Right renal cortex interstitium (tissue), 3 donors: ENCODE data around the gene ZYG11B. TPM values are rescaled to one million over a fixed set of nuclear protein-coding genes. Genes with fewer than 3 reads are reported as not detected.
"Not testable (repeated sequence)": the region's sequence is repeated elsewhere in the genome, so short reads cannot be mapped to it uniquely, and the experiment has no call there.

Source experiments
- DNase-seq, 3 donors: peaks; one replicate each; pipeline ENCODE4 v3.0.0-alpha.2; 2013; ENCODE audit warnings: low read depth in 3 of 3, low spot score in 2 of 3
- polyA plus RNA-seq, 3 donors: library from polyadenylated mRNA; unstranded; fragments of 120-200 nt; gene quantifications; one replicate each; pipeline ENCODE4 v1.2.1, GENCODE V29; 2013; ENCODE audit not compliant: insufficient read length in 3 of 3

ZYG11B gene
- polyA plus RNA-seq, 3 donors = 25.1 to 26.4 (median 25.2) TPM

- DNase-seq = no peak
These were observed 19.0 kb upstream of the ZYG11B start for GRCh38 chr1:52706941-52707926.

GRCh38 chr1:52707927-52708655, 18.2 kb upstream of the ZYG11B start:
- no peak for DNase-seq

DNA sequence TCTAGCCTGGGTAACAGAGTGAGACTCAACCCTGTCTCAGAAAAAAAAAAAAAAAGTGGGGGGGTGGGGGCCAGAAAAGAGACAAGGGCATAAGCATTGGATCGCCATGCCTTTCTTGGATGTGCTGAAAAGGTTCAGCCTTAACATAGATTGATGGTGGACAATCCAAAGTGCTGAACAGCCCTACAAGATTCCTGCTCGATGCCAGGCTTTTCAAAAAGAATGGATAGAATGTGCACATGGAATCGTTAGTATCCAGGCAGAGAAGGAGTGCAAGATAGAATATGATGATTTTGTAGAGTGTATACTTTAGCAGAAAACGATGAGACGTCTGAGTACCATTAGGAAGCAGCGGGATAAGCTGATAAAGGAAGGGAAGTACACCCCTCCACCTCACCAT, 17.2 kb upstream of the ZYG11B start:
- DNase-seq = no peak

GRCh38 chr1:52713590-52713989, 12.7 kb upstream of the ZYG11B start:
- DNase-seq = no peak

- DNase-seq = not testable (repeated sequence)
These were observed 11.0 kb upstream of the ZYG11B start for GRCh38 chr1:52715296-52715695.

DNA sequence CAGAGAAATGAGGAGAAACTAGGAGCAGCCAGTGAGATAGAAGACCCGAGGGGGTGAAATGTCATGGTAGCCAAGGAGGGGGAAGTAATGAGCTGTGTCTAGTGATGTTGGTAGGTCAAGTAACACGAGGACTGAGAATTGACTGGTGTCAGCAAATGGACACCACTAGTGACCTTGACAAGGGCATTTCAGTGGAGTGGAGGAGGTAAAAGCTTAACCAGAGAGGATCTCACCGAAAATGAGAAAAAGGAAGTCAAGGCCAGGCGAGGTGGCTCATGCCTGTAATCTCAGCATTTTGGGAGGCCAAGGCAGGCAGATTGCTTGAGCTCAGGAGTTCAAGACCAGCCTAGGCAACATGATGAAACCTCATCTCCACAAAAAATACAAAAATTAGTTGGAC, 3.0 kb upstream of the ZYG11B start:
- DNase-seq = no peak

- DNase-seq = no peak
These were observed 369 bp upstream of the ZYG11B start for GRCh38 chr1:52725903-52726264.

DNA sequence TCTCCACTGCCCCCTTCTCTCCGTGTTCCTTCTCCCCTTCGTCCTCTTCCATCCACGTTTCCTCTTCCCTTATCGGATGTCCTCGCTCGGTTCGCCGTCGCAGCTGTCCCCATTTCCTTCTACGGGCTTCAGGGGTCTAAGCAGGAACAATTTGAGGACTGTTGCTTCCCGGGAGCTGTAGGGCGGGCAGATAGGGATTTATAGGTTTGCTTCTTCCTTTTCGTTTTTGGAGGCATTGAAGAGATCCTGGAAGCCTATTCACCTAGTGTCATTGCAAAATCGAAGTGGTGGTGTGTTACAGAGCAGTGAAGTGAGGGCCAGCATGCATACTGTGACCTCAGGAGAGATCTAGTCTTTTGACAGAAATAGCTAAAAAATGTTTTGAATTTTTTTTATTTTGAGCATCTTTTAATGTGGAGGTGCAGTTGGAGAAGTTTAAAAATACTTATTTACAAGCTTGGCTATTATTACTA, 897 bp downstream of the ZYG11B start:
- no peak for DNase-seq

- no peak for DNase-seq
These were observed 1.9 kb downstream of the ZYG11B start for GRCh38 chr1:52727956-52728656.

DNA sequence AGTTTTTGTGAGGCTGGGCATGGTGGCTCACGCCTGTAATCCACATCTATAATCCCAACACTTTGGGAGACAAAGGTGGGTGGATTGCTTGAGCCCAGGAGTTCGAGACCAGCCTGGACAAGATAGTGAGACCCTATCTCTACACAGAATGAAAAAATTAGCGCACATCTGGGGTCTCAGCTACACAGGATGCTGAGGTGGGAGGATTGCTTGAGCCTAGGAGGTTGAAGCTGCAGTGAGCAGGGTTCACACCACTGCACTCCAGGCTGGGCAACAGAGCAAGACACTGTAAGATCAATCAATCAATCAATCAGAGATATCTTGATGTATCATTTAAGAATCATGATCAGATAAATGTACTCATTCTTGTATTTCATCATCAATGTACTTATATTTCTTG, 7.1 kb downstream of the ZYG11B start:
- DNase-seq = no peak

DNA sequence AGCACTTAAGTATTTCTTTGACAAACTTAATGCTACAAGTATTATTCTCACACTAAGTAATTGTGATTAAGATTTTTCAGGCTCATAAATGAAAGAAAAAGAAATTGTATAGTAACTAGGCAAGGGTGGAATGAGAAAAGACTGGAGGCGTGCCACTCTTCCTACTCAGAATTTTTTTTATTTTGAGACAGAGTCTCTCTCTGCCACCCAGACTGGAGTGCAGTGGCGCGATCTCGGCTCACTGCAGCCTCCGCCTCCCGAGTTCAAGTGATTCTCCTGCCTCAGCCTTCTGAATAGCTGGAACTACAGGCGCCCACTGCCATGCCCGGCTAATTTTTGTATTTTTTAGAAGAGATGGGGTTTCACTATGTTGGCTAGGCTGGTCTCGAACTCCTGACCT, 9.1 kb downstream of the ZYG11B start:
- DNase-seq = not testable (repeated sequence)

GRCh38 chr1:52738148-52738547, 11.9 kb downstream of the ZYG11B start:
- DNase-seq = no peak

GRCh38 chr1:52738893-52739292, 12.6 kb downstream of the ZYG11B start:
- DNase-seq = no peak

DNA sequence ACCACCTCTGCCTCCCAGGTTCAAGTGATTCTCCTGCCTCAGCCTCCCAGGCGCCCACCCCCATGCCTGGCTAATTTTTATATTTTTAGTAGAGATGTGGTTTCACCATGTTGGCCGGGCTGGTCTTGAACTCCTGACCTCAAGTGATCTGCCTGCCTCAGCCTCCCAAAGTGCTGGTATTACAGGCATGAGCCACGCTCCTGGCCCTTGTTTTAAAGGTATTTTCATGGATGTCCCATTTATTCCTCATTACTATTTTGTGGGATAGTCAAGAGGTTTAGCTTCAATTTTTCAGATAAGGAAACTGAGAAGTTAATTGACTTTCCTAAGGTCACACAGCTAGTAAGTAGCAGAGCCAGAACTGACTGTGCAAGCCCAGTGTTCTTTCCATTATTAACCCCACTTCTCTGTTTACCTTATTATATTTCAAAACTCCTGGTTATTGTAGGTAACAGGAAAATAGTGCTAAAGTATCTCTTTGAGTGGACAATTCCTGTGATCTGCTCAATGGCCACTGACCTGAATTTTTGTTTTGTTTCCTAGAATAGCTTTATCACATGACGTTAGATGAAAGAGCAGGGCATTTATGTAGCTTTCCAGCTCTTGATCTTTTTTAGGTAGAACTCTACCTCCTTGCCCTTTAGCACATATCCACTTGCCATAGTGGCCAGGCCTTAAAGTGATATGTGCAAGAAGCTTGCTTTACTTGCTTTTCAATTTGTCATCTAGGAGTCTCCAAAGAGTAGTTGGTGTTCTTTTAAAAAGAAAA, 13.6 kb downstream of the ZYG11B start:
- no peak for DNase-seq

DNA sequence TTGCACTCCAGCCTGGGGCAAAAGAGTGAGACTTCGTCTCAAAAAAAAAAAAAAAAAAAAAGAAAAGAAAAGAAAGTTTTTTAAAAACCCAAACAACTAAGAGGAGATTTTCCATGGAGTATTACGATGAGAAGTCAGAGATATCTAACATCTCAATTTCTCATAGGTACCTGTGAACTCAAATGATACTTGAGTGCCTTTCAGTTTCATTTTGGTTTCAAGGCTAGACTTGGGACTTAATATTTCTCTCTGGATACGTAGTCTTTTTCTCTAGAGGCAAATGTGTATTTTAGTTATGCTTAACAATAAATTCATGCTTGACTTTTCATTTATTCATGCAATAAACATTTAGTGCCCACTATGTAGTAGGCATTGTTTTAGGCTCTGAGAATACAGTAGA, 15.0 kb downstream of the ZYG11B start:
- no peak for DNase-seq

DNA sequence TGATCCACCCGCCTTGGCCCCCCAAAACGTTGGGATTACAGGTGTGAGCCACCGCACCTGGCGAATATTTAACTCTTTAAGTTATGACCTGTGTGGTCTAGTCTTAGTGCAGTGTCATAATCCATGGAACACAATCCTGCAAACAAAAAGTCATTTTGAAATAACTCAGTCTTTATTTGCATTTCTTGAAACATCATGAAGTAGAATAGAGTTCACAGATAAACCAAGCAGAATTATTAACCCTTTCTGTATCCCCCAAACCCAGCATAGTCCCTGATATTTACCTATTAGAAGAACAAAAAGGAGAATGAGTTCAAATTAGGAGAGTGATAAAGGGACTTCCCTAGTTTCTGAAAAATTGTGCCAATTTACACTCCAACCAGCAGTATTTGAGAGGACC, 19.9 kb downstream of the ZYG11B start:
- no peak for DNase-seq

DNA sequence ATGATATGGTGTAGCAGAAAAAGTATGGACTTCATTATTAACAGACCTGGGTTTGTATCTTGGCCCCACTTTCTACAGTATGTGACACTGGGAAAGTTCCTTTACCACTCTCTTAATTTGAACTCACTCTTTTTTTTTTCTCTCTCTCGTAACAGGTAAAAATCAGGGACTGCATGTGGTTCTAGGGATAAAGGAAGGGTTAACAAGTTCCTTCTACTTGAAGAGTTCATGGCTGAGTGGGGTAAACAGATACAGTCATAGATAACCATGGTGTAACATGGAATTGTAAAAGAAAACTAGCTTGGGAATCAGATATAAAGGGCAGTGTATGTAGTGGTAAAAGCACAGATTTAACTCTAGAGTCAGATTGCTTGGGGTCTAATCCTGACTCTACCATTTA, 21.2 kb downstream of the ZYG11B start:
- DNase-seq = no peak

DNA sequence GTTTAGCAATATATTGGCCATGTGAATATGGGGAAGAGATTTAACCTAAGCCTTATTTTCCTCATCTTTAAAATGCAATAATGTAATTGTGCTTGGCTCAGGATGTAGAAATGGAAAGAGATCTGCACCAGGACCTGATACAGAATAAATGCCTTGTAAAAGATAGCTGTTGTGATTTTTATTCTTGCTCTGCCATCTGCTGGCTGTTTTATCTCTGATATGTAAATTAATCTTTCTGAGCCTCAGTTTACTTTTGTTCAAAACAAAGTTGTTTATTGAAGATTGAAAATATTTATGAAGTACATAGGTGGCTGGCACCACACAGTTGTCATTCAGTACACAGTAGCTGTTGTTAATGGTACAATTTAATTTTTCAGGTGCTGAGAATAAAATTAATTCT, 21.9 kb downstream of the ZYG11B start:
- DNase-seq = no peak

DNA sequence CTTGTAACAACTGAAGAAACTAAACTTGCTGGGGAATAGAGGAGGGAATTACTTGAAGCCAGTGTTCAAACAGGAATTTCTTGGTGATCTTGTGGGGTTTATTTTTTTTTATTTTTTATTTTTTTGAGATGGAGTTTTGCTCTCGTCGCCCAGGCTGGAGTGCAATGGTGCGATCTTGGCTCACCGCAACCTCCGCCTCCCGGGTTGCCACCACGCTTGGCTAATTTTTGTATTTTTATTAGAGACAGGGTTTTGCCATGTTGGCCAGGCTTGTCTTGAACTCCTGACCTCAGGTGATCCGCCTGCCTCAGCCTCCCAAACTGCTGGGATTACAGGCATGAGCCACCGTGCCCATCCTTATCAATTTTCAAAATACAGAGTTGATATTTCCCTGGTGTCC, 23.2 kb downstream of the ZYG11B start:
- not testable (repeated sequence) for DNase-seq

GRCh38 chr1:52750139-52750538, 23.9 kb downstream of the ZYG11B start:
- not testable (repeated sequence) for DNase-seq
